Activated T-cell treated with anti-CD3 and anti-CD28 coated beads, Interleukin-2, amount 50 U/mL, for 24 hours (primary cell): ENCODE measurements around the gene PPP2R2B.

Experiments
- DNase-seq: peaks from one replicate; pipeline ENCODE4 v3.0.0-alpha.2; 2020
- H3K27ac Mint-ChIP-seq: 2 replicates; pipeline ENCODE4 v1.8.0; 2020; ENCODE audit warnings: mild to moderate bottlenecking, mixed read lengths
- H3K27me3 Mint-ChIP-seq: 2 replicates; pipeline ENCODE4 v1.8.0; 2020; ENCODE audit warnings: mixed read lengths
- H3K36me3 Mint-ChIP-seq: 2 replicates; pipeline ENCODE4 v1.8.0; 2020; ENCODE audit warnings: low read depth, mixed read lengths
- H3K4me1 Mint-ChIP-seq: 2 replicates; pipeline ENCODE4 v1.8.0; 2020; ENCODE audit warnings: low read depth, mixed read lengths
- H3K4me3 Mint-ChIP-seq: 2 replicates; pipeline ENCODE4 v1.8.0; 2020; ENCODE audit warnings: mild to moderate bottlenecking, moderate library complexity, mixed read lengths
- H3K9me3 Mint-ChIP-seq: 2 replicates; pipeline ENCODE4 v1.8.0; 2020; ENCODE audit warnings: mixed read lengths

The PPP2R2B gene

DNA sequence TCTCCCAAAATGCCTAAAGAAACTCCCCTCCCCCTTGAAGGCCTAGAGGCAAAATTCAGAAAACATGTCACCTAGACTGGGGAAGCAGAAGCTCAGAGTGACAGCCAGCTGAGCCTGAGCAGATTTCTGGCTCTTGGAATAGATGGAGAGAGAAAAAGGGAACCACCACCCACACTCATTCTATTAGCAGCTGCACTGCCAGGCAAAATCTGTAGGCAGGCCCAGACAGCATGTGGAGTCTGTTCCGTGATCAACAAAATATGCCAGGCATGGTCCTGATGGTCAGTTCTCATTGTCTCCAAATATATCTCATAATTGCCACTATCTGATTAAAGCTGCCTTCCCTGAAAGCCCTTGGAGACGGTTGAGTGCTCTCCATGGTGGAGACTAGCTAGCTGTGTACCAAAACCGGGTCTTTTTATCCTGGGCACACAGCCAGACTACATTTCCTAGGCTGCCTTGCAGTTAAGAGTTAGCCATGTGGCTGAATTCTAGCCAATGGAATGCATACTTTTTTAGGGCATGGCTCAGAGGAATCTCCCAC is 230.8 kb downstream of the PPP2R2B start:
- no peak overlapping the region for H3K4me3 Mint-ChIP-seq
- no peaks in the 10 kb centered on the region for H3K36me3 Mint-ChIP-seq
- no peak for DNase-seq
- no peaks in the 10 kb centered on the region for H3K27me3 Mint-ChIP-seq
- no peak overlapping the region for H3K27ac Mint-ChIP-seq
- H3K9me3 Mint-ChIP-seq = no peaks in the 10 kb centered on the region
- no peaks in the 10 kb centered on the region for H3K4me1 Mint-ChIP-seq

GRCh38 chr5:146646441-146646840 is 232.1 kb downstream of the PPP2R2B start:
- H3K36me3 Mint-ChIP-seq = no peaks in the 10 kb centered on the region
- no peaks in the 10 kb centered on the region for H3K27me3 Mint-ChIP-seq
- no peaks in the 10 kb centered on the region for H3K4me1 Mint-ChIP-seq
- no peak overlapping the region for H3K27ac Mint-ChIP-seq
- no peaks in the 10 kb centered on the region for H3K9me3 Mint-ChIP-seq
- no peak overlapping the region for H3K4me3 Mint-ChIP-seq
- DNase-seq = no peak

- Mint-ChIP-seq H3K4me3 (no peak overlapping the region), H3K36me3 (no peaks in the 10 kb centered on the region), H3K9me3 (no peaks in the 10 kb centered on the region), H3K4me1 (no peaks in the 10 kb centered on the region), H3K27ac (no peak overlapping the region), H3K27me3 (no peaks in the 10 kb centered on the region)
- DNase-seq = no peak
Observed at GRCh38 chr5:146645342-146645741, 233.2 kb downstream of the PPP2R2B start.

GRCh38 chr5:146644831-146645230 is 233.7 kb downstream of the PPP2R2B start:
- H3K9me3 Mint-ChIP-seq = no peaks in the 10 kb centered on the region
- H3K27me3 Mint-ChIP-seq = no peaks in the 10 kb centered on the region
- H3K4me1 Mint-ChIP-seq = no peaks in the 10 kb centered on the region
- no peaks in the 10 kb centered on the region for H3K36me3 Mint-ChIP-seq
- no peak overlapping the region for H3K27ac Mint-ChIP-seq
- DNase-seq = no peak
- no peak overlapping the region for H3K4me3 Mint-ChIP-seq

DNA sequence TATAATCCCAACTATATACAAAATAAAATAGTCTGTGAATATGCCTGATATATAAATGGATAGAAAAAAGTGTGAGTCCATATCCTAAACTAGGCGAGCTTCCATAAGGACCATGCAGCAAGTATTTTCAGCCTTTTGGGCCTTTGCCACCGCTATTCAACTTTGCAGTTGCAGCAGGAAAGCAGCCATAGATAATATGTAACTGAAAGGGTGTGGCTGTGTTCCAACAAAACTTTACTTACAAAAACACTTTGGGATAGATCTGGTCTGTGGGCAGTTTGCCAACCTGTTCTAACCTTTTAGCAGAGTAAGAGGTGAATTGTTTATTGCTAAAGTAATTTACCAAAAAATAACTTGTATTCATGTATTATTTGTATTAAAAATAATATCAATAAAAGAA is 234.8 kb downstream of the PPP2R2B start:
- Mint-ChIP-seq H3K4me1 (no peaks in the 10 kb centered on the region), H3K9me3 (no peaks in the 10 kb centered on the region), H3K4me3 (no peak overlapping the region), H3K36me3 (no peaks in the 10 kb centered on the region), H3K27me3 (no peaks in the 10 kb centered on the region), H3K27ac (no peak overlapping the region)
- no peak for DNase-seq

GRCh38 chr5:146642410-146642809 is 236.1 kb downstream of the PPP2R2B start:
- Mint-ChIP-seq H3K27me3 (no peaks in the 10 kb centered on the region), H3K27ac (no peak overlapping the region)

GRCh38 chr5:146641941-146642340 is 236.6 kb downstream of the PPP2R2B start:
- no peak overlapping the region for H3K27ac Mint-ChIP-seq
- H3K36me3 Mint-ChIP-seq = no peaks in the 10 kb centered on the region
- no peak for DNase-seq
- H3K9me3 Mint-ChIP-seq = no peaks in the 10 kb centered on the region
- no peaks in the 10 kb centered on the region for H3K27me3 Mint-ChIP-seq
- no peaks in the 10 kb centered on the region for H3K4me1 Mint-ChIP-seq
- no peak overlapping the region for H3K4me3 Mint-ChIP-seq

More at GRCh38 chr5:146642410-146642809, 236.1 kb downstream of the PPP2R2B start:
- Mint-ChIP-seq H3K36me3 (no peaks in the 10 kb centered on the region), H3K4me3 (no peak overlapping the region), H3K4me1 (no peaks in the 10 kb centered on the region), H3K9me3 (no peaks in the 10 kb centered on the region)
- DNase-seq = no peak

- DNase-seq = no peak
- Mint-ChIP-seq H3K4me1 (no peaks in the 10 kb centered on the region), H3K36me3 (no peaks in the 10 kb centered on the region), H3K27ac (no peak overlapping the region), H3K4me3 (no peak overlapping the region), H3K9me3 (no peaks in the 10 kb centered on the region), H3K27me3 (no peaks in the 10 kb centered on the region)
Observed at GRCh38 chr5:146640285-146640896, 238.2 kb downstream of the PPP2R2B start.

GRCh38 chr5:146635443-146635842 is 243.1 kb downstream of the PPP2R2B start:
- Mint-ChIP-seq H3K27me3 (no peaks in the 10 kb centered on the region), H3K4me3 (no peak overlapping the region), H3K36me3 (no peaks in the 10 kb centered on the region), H3K27ac (no peak overlapping the region), H3K9me3 (no peaks in the 10 kb centered on the region), H3K4me1 (no peaks in the 10 kb centered on the region)
- no peak for DNase-seq

GRCh38 chr5:146633323-146633764 is 245.2 kb downstream of the PPP2R2B start:
- DNase-seq = no peak
- Mint-ChIP-seq H3K9me3 (no peaks in the 10 kb centered on the region), H3K36me3 (no peaks in the 10 kb centered on the region), H3K27me3 (no peaks in the 10 kb centered on the region), H3K4me1 (no peaks in the 10 kb centered on the region), H3K27ac (no peak overlapping the region), H3K4me3 (no peak overlapping the region)

- no peaks in the 10 kb centered on the region for H3K4me1 Mint-ChIP-seq
- H3K9me3 Mint-ChIP-seq = no peaks in the 10 kb centered on the region
- no peaks in the 10 kb centered on the region for H3K36me3 Mint-ChIP-seq
- no peak for DNase-seq
- no peaks in the 10 kb centered on the region for H3K27me3 Mint-ChIP-seq
- H3K4me3 Mint-ChIP-seq = no peak overlapping the region
- no peak overlapping the region for H3K27ac Mint-ChIP-seq
Observed at GRCh38 chr5:146632620-146633322, 245.8 kb downstream of the PPP2R2B start.

DNA sequence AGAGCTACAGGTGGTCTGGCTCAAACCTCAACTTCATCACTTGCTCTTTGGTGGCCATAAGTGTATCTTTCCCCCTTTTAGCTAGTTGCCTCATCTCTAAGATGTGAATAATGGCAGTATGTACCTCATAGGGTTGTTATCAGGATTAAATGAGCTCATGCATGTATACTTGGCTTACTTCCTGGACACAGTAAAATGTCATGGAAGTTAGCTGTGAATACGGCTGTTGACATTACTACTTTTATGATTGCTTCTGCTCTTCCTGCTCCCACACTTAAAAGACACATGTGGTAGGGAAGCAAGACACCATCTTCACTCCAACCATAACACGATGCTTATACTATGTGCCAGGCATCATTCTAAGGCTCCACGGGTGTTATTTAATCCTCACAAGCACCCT is 248.1 kb downstream of the PPP2R2B start:
- H3K27ac Mint-ChIP-seq = no peak overlapping the region
- H3K36me3 Mint-ChIP-seq = no peaks in the 10 kb centered on the region
- no peak for DNase-seq
- H3K4me3 Mint-ChIP-seq = no peak overlapping the region
- no peaks in the 10 kb centered on the region for H3K9me3 Mint-ChIP-seq
- H3K27me3 Mint-ChIP-seq = no peaks in the 10 kb centered on the region
- no peaks in the 10 kb centered on the region for H3K4me1 Mint-ChIP-seq

- no peaks in the 10 kb centered on the region for H3K4me1 Mint-ChIP-seq
- no peak overlapping the region for H3K27ac Mint-ChIP-seq
- H3K36me3 Mint-ChIP-seq = no peaks in the 10 kb centered on the region
- no peaks in the 10 kb centered on the region for H3K27me3 Mint-ChIP-seq
- no peak overlapping the region for H3K4me3 Mint-ChIP-seq
- no peak for DNase-seq
- no peaks in the 10 kb centered on the region for H3K9me3 Mint-ChIP-seq
Observed at GRCh38 chr5:146628950-146629349, 249.6 kb downstream of the PPP2R2B start.

GRCh38 chr5:146626936-146627335 is 251.6 kb downstream of the PPP2R2B start:
- Mint-ChIP-seq H3K4me3 (no peak overlapping the region), H3K27ac (no peak overlapping the region), H3K27me3 (no peaks in the 10 kb centered on the region), H3K4me1 (no peaks in the 10 kb centered on the region), H3K9me3 (no peaks in the 10 kb centered on the region), H3K36me3 (no peaks in the 10 kb centered on the region)
- DNase-seq = no peak

DNA sequence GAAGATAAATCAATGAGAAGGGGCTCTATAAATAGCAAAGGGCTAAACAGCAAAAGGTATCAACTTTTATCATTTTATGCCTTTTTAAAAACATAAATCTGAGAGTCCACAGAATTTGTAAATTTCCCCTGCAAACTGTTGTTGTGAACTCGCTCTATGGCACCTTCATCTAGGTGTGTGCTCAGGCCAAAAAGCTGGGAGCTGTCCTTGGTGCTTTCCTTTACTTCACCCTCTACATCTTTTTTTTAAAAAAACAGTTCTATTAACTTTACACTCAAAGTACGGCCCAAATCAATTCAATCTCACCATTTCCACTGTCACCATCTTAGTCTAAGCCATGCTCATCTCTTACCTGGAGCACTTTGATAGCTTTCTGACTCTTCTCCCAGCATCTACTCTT is 254.4 kb downstream of the PPP2R2B start:
- H3K27ac Mint-ChIP-seq = no peak overlapping the region
- no peaks in the 10 kb centered on the region for H3K27me3 Mint-ChIP-seq
- no peak overlapping the region for H3K4me3 Mint-ChIP-seq
- no peaks in the 10 kb centered on the region for H3K9me3 Mint-ChIP-seq
- H3K4me1 Mint-ChIP-seq = no peaks in the 10 kb centered on the region
- no peaks in the 10 kb centered on the region for H3K36me3 Mint-ChIP-seq
- DNase-seq = no peak
